GM23338 (cell line): ENCODE results near the gene PROP1.
"Not testable (repeated sequence)": the region's sequence is repeated elsewhere in the genome, so short reads cannot be mapped to it uniquely, and the experiment has no call there.

Experiments
- CTCF ChIP-seq, 2 experiments: fragments of 200-600 bp in 1 of 2; sonication (generic) in 1 of 2; conservative IDR thresholded peaks; 2 replicates each; pipeline versions ENCODE4 v1.5.1 to v1.6.1; 2016 to 2017; ENCODE audit warnings: antibody characterized with exemption in 2 of 2, low read depth in 2 of 2, mild to moderate bottlenecking in 2 of 2, moderate library complexity in 1 of 2
- POLR2AphosphoS5 ChIP-seq: IDR thresholded peaks from 2 replicates; pipeline ENCODE4 v1.6.1; 2016; ENCODE audit warnings: antibody characterized with exemption, low read depth

- not testable (repeated sequence) for TF ChIP-seq CTCF (conservative IDR thresholded peaks at IDR 0.05; ENCODE audit: low read depth in 2 of 2); POLR2AphosphoS5
These were observed 10.6 kb upstream of the PROP1 start for GRCh38 chr5:178006536-178007231.
